ENCODE results near the gene PTGES2. TPM values are rescaled to one million over a fixed set of nuclear protein-coding genes. Genes with fewer than 3 reads are reported as not detected.

Gene PTGES2
- total and polyA plus RNA-seq, 2 of the 13 experiments (the other 11 are each of a cell fraction or from before 2014, with no cell fraction given): 63.7 to 79.8 TPM

- TF ChIP-seq, protein P1, sequence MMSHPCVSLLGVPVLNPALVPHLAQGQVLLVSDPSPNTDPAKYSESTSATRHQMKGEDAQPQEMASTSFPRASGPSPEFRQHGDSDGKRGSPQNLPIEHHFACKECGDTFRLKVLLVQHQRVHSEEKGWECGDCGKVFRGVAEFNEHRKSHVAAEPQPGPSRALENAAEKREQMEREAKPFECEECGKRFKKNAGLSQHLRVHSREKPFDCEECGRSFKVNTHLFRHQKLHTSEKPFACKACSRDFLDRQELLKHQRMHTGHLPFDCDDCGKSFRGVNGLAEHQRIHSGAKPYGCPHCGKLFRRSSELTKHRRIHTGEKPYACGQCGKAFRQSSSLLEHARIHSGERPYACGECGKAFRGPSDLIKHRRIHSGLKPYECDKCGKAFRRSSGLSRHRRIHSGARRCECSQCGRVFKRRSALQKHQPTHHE (CRISPR knock-in tag; IDR thresholded peaks at IDR 0.05; ENCODE audit: borderline replicate concordance): no peak
- TF ChIP-seq NKX3-1 (CRISPR knock-in tag; IDR thresholded peaks at IDR 0.05): peak; percentile 40; the same call in 1 of the 2 replicates
- TF ChIP-seq MEF2D (CRISPR knock-in tag; IDR thresholded peaks at IDR 0.05): peak; percentile 36; the same call in 1 of the 2 replicates
- TF ChIP-seq, protein P2, sequence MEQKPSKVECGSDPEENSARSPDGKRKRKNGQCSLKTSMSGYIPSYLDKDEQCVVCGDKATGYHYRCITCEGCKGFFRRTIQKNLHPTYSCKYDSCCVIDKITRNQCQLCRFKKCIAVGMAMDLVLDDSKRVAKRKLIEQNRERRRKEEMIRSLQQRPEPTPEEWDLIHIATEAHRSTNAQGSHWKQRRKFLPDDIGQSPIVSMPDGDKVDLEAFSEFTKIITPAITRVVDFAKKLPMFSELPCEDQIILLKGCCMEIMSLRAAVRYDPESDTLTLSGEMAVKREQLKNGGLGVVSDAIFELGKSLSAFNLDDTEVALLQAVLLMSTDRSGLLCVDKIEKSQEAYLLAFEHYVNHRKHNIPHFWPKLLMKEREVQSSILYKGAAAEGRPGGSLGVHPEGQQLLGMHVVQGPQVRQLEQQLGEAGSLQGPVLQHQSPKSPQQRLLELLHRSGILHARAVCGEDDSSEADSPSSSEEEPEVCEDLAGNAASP (CRISPR knock-in tag; IDR thresholded peaks at IDR 0.05; ENCODE audit: borderline replicate concordance): peak; percentile 37; the same call in 1 of the 2 replicates
- peak; percentile 25; the same call in 1 of the 2 replicates for TF ChIP-seq ZNF343 (CRISPR knock-in tag; IDR thresholded peaks at IDR 0.05)
- TF ChIP-seq RFX3 (CRISPR knock-in tag; IDR thresholded peaks at IDR 0.05): no peak
- TF ChIP-seq SAP130 (CRISPR knock-in tag; IDR thresholded peaks at IDR 0.05; ENCODE audit: low read depth): peak; percentile 98
- TF ChIP-seq YEATS4 (CRISPR knock-in tag; IDR thresholded peaks at IDR 0.05; ENCODE audit: borderline replicate concordance): peak; percentile 68; the same call in 1 of the 2 replicates
- TF ChIP-seq SCMH1 (CRISPR knock-in tag; IDR thresholded peaks at IDR 0.05; ENCODE audit: borderline replicate concordance): no peak
- peak; percentile 50; the same call in 1 of the 2 replicates for TF ChIP-seq PITX1 (CRISPR knock-in tag; IDR thresholded peaks at IDR 0.05)
- TF ChIP-seq, protein P3, sequence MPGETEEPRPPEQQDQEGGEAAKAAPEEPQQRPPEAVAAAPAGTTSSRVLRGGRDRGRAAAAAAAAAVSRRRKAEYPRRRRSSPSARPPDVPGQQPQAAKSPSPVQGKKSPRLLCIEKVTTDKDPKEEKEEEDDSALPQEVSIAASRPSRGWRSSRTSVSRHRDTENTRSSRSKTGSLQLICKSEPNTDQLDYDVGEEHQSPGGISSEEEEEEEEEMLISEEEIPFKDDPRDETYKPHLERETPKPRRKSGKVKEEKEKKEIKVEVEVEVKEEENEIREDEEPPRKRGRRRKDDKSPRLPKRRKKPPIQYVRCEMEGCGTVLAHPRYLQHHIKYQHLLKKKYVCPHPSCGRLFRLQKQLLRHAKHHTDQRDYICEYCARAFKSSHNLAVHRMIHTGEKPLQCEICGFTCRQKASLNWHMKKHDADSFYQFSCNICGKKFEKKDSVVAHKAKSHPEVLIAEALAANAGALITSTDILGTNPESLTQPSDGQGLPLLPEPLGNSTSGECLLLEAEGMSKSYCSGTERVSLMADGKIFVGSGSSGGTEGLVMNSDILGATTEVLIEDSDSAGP (CRISPR knock-in tag; IDR thresholded peaks at IDR 0.05; ENCODE audit: borderline replicate concordance): peak; percentile 57
- TF ChIP-seq ATF6 (CRISPR knock-in tag; conservative IDR thresholded peaks at IDR 0.05): no peak
- TF ChIP-seq ZBTB3 (CRISPR knock-in tag; IDR thresholded peaks at IDR 0.05; ENCODE audit: borderline replicate concordance, low read depth): no peak
- TF ChIP-seq, protein P4, sequence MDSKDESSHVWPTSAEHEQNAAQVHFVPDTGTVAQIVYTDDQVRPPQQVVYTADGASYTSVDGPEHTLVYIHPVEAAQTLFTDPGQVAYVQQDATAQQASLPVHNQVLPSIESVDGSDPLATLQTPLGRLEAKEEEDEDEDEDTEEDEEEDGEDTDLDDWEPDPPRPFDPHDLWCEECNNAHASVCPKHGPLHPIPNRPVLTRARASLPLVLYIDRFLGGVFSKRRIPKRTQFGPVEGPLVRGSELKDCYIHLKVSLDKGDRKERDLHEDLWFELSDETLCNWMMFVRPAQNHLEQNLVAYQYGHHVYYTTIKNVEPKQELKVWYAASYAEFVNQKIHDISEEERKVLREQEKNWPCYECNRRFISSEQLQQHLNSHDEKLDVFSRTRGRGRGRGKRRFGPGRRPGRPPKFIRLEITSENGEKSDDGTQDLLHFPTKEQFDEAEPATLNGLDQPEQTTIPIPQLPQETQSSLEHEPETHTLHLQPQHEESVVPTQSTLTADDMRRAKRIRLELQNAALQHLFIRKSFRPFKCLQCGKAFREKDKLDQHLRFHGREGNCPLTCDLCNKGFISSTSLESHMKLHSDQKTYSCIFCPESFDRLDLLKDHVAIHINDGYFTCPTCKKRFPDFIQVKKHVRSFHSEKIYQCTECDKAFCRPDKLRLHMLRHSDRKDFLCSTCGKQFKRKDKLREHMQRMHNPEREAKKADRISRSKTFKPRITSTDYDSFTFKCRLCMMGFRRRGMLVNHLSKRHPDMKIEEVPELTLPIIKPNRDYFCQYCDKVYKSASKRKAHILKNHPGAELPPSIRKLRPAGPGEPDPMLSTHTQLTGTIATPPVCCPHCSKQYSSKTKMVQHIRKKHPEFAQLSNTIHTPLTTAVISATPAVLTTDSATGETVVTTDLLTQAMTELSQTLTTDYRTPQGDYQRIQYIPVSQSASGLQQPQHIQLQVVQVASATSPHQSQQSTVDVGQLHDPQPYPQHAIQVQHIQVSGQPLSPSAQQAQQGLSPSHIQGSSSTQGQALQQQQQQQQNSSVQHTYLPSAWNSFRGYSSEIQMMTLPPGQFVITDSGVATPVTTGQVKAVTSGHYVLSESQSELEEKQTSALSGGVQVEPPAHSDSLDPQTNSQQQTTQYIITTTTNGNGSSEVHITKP (CRISPR knock-in tag; IDR thresholded peaks at IDR 0.05; ENCODE audit: low read depth): no peak
- peak; percentile 85; the same call in 1 of the 2 replicates for TF ChIP-seq CBX5 (CRISPR knock-in tag; IDR thresholded peaks at IDR 0.05; ENCODE audit: borderline replicate concordance)
- no peak for TF ChIP-seq EHMT2 (IDR thresholded peaks at IDR 0.05; ENCODE audit: borderline replicate concordance, low read depth, low read length)
- TF ChIP-seq ZSCAN25 (CRISPR knock-in tag; IDR thresholded peaks at IDR 0.05): peak; percentile 56; the same call in 1 of the 2 replicates
- peak; percentile 71 for TF ChIP-seq GATAD1 (CRISPR knock-in tag; IDR thresholded peaks at IDR 0.05)
Measured at GRCh38 chr9:128098297-128099230, 29.0 kb downstream of the PTGES2 start (continued).
